Dermis blood vessel endothelial cell (primary cell): ENCODE data around the gene ZNF701. TPM values are rescaled to one million over a fixed set of nuclear protein-coding genes. Genes with fewer than 3 reads are reported as not detected.
A peak's percentile ranks its signal among the peaks of the same experiment; 100 is the strongest.
"Not testable (repeated sequence)": the region's sequence is repeated elsewhere in the genome, so short reads cannot be mapped to it uniquely, and the experiment has no call there.

Experiments
- DNase-seq: peaks from one replicate; pipeline ENCODE4 v3.0.0; 2010
- total RNA-seq: library from RNA; depleted of rRNA; stranded (reverse); fragments of >200 nt; gene quantifications from 2 replicates; pipeline ENCODE4 v1.2.3, GENCODE V29; 2014

ZNF701 gene
- total RNA-seq, 1 donor from 2014 or later = 22.3 TPM

- DNase-seq = peak; percentile 11
These were observed 3.5 kb upstream of the ZNF701 start for GRCh38 chr19:52566588-52566987.

GRCh38 chr19:52567921-52568320 lies 2.2 kb upstream of the ZNF701 start:
- DNase-seq = no peak

- not testable (repeated sequence) for DNase-seq
These were observed 468 bp upstream of the ZNF701 start for GRCh38 chr19:52569638-52569999.

GRCh38 chr19:52584736-52585440 lies 14.8 kb downstream of the ZNF701 start:
- no peak for DNase-seq

- DNase-seq = no peak
These were observed 15.5 kb downstream of the ZNF701 start for GRCh38 chr19:52585604-52586003.

GRCh38 chr19:52590728-52591127 lies 20.6 kb downstream of the ZNF701 start:
- DNase-seq = no peak

- DNase-seq = no peak
These were observed 22.2 kb downstream of the ZNF701 start for GRCh38 chr19:52592301-52592700.

GRCh38 chr19:52593441-52593840 lies 23.4 kb downstream of the ZNF701 start:
- DNase-seq = not testable (repeated sequence)

- no peak for DNase-seq
These were observed 29.2 kb downstream of the ZNF701 start for GRCh38 chr19:52599241-52599640.

- peak; percentile 36 for DNase-seq
These were observed 30.5 kb downstream of the ZNF701 start for GRCh38 chr19:52600639-52601024.

- peak; percentile 86 for DNase-seq
These were observed 31.2 kb downstream of the ZNF701 start for GRCh38 chr19:52601025-52601973.

- DNase-seq = not testable (repeated sequence)
These were observed 31.9 kb downstream of the ZNF701 start for GRCh38 chr19:52601974-52602366.

GRCh38 chr19:52602941-52603340 lies 32.9 kb downstream of the ZNF701 start:
- no peak for DNase-seq

GRCh38 chr19:52603558-52604207 lies 33.6 kb downstream of the ZNF701 start:
- no peak for DNase-seq

- no peak for DNase-seq
These were observed 43.3 kb downstream of the ZNF701 start for GRCh38 chr19:52613299-52613906.

- DNase-seq = no peak
These were observed 51.3 kb downstream of the ZNF701 start for GRCh38 chr19:52621376-52621775.

GRCh38 chr19:52622261-52622660 lies 52.2 kb downstream of the ZNF701 start:
- DNase-seq = no peak

- DNase-seq = no peak
These were observed 56.8 kb downstream of the ZNF701 start for GRCh38 chr19:52626915-52627314.

- not testable (repeated sequence) for DNase-seq
These were observed 57.4 kb downstream of the ZNF701 start for GRCh38 chr19:52627441-52627840.

GRCh38 chr19:52635786-52636570 lies 65.9 kb downstream of the ZNF701 start:
- DNase-seq = no peak
